CD4-positive, alpha-beta T cell (primary cell): Measurements from ENCODE around the gene OXLD1. TPM values are rescaled to one million over a fixed set of nuclear protein-coding genes. Genes with fewer than 3 reads are reported as not detected.

Experiments
- ATAC-seq: fragments of 200-7000 bp; cut with Tn5 transposase; one replicate; pipeline ENCODE4 v1.10.0; 2022; ENCODE audit warnings: mild to moderate bottlenecking; ENCODE audit not compliant: poor library complexity
- CTCF ChIA-PET: fragments of 350-600 bp; sonication (Branson Sonifier 250); formaldehyde crosslinking; loops from one replicate; lab custom pipeline; 2021; ENCODE audit warnings: antibody characterized with exemption, inconsistent platforms; lab: Charles Lee
- POLR2A ChIA-PET: fragments of 350-600 bp; sonication (Branson Sonifier 250); formaldehyde crosslinking; loops from one replicate; lab custom pipeline; 2021; ENCODE audit warnings: antibody characterized with exemption, inconsistent platforms; lab: Charles Lee
- DNase-seq, 14 experiments: peaks; one replicate each; pipeline ENCODE4 v3.0.0-alpha.2; 2013 to 2020; ENCODE audit warnings: mixed read lengths in 2 of 14
- H3K27ac ChIP-seq, 2 donors: one replicate each; pipeline versions ENCODE4 v1.5.1 to v1.7.0; 2013; ENCODE audit warnings: low read length in 2 of 2, low read depth in 1 of 2, mild to moderate bottlenecking in 1 of 2
- H3K27me3 ChIP-seq, 2 experiments: 1 replicate in 1 of 2; 2 replicates in 1 of 2; pipeline versions ENCODE4 v1.6.1 to v1.7.0; 2013; ENCODE audit warnings: low read length in 2 of 2, control low read depth in 1 of 2, mild to moderate bottlenecking in 1 of 2, moderate library complexity in 1 of 2; ENCODE audit not compliant: insufficient read depth in 2 of 2, control insufficient read depth in 1 of 2
- H3K36me3 ChIP-seq: one replicate; pipeline ENCODE4 v1.6.1; 2013; ENCODE audit warnings: low read length, control low read depth; ENCODE audit not compliant: insufficient read depth
- H3K4me1 ChIP-seq: one replicate; pipeline ENCODE4 v1.6.1; 2013; ENCODE audit warnings: low read length, control low read depth; ENCODE audit not compliant: insufficient read depth
- H3K4me3 ChIP-seq: one replicate; pipeline ENCODE4 v1.5.1; 2013; ENCODE audit warnings: mild to moderate bottlenecking, low read length, moderate library complexity
- H3K9me3 ChIP-seq, 2 experiments: 1 replicate in 1 of 2; 2 replicates in 1 of 2; pipeline versions ENCODE4 v1.6.1 to v1.7.0; 2013; ENCODE audit warnings: low read length in 2 of 2, mild to moderate bottlenecking in 2 of 2, control low read depth in 1 of 2, moderate library complexity in 1 of 2; ENCODE audit not compliant: control insufficient read depth in 1 of 2, insufficient read depth in 1 of 2
- H3K27ac Mint-ChIP-seq: one replicate; pipeline ENCODE4 v1.8.0; 2020; ENCODE audit warnings: mixed read lengths
- H3K27me3 Mint-ChIP-seq: one replicate; pipeline ENCODE4 v1.8.0; 2021; ENCODE audit warnings: mixed read lengths
- H3K36me3 Mint-ChIP-seq: one replicate; pipeline ENCODE4 v1.8.0; 2021; ENCODE audit warnings: low read depth, mixed read lengths
- H3K4me1 Mint-ChIP-seq: one replicate; pipeline ENCODE4 v1.8.0; 2021; ENCODE audit warnings: low read depth, mixed read lengths
- H3K4me3 Mint-ChIP-seq: one replicate; pipeline ENCODE4 v1.8.0; 2020; ENCODE audit warnings: mild to moderate bottlenecking, mixed read lengths
- H3K9me3 Mint-ChIP-seq: one replicate; pipeline ENCODE4 v1.8.0; 2020; ENCODE audit warnings: mixed read lengths
- intact Hi-C, 2 experiments: fragments of 100-400 bp; cut with DNase I in 1 of 2; cut with micrococcal nuclease in 1 of 2; formaldehyde crosslinking; loops; one replicate each; pipeline versions ENCODE4 v1.15.1 to v1.9.0; 2023 to 2025; cut with DNase I, micrococcal nuclease
- total RNA-seq, 174 experiments: library from RNA in 2 of 174; stranded (reverse) in 2 of 174; gene quantifications; one replicate each; pipeline ENCODE4 v1.2.3 and lab custom pipeline; 2021 to 2026
- TF ChIP-seq, protein P1 (sequence below): fragments of 200-600 bp; IDR thresholded peaks from one replicate; pipeline ENCODE4 v1.8.0; 2022; ENCODE audit warnings: antibody characterized with exemption, mild to moderate bottlenecking

The OXLD1 gene
- total RNA-seq, 2 experiments from 2014 or later = 24.6 to 25.3 TPM

DNA sequence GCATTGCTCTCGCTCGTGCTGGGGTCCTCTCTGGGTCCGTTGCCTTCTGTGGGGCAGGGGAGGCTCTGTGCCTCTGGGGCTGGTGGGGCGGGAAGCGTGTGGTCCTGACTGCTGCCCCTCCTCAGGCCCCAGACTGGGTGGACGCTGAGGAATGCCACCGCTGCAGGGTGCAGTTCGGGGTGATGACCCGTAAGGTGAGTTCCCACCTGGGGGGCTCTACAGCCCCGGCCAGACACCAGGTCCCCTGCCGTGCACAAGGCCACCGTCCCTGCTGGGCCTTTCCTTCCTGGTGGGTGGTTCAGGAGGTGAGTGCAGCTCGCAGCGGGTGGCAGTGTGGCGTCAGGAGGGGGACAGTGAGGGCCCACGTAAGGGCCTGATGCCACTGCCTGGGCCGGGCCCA, 24.1 kb upstream of the OXLD1 start:
- ChIA-PET CTCF (no interaction called here), POLR2A (interaction anchor here (1.5 kb wide), 1 partner anchor 12 kb away, joined by 4 read pairs; the partner anchor contains the start of gene MRPL12)
- Mint-ChIP-seq H3K4me1 (peaks cover 5% of the 10 kb centered on the region), H3K27ac (no peak overlapping the region), H3K4me3 (no peak overlapping the region), H3K36me3 (peaks cover 57% of the 10 kb centered on the region), H3K27me3 (no peaks in the 10 kb centered on the region), H3K9me3 (no peaks in the 10 kb centered on the region)
- DNase-seq (no peak), ATAC-seq (no peak)
- peaks cover 95% of the 10 kb centered on the region for H3K36me3 ChIP-seq
- TF ChIP-seq, protein P1, sequence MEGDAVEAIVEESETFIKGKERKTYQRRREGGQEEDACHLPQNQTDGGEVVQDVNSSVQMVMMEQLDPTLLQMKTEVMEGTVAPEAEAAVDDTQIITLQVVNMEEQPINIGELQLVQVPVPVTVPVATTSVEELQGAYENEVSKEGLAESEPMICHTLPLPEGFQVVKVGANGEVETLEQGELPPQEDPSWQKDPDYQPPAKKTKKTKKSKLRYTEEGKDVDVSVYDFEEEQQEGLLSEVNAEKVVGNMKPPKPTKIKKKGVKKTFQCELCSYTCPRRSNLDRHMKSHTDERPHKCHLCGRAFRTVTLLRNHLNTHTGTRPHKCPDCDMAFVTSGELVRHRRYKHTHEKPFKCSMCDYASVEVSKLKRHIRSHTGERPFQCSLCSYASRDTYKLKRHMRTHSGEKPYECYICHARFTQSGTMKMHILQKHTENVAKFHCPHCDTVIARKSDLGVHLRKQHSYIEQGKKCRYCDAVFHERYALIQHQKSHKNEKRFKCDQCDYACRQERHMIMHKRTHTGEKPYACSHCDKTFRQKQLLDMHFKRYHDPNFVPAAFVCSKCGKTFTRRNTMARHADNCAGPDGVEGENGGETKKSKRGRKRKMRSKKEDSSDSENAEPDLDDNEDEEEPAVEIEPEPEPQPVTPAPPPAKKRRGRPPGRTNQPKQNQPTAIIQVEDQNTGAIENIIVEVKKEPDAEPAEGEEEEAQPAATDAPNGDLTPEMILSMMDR = no peak
- H3K9me3 ChIP-seq = no peaks in the 10 kb centered on the region
- H3K4me3 ChIP-seq = no peak overlapping the region
- no peaks in the 10 kb centered on the region for H3K27me3 ChIP-seq
- H3K4me1 ChIP-seq = peaks cover 26% of the 10 kb centered on the region
- intact Hi-C loops = no loop called here
- H3K27ac ChIP-seq = no peak overlapping the region

DNA sequence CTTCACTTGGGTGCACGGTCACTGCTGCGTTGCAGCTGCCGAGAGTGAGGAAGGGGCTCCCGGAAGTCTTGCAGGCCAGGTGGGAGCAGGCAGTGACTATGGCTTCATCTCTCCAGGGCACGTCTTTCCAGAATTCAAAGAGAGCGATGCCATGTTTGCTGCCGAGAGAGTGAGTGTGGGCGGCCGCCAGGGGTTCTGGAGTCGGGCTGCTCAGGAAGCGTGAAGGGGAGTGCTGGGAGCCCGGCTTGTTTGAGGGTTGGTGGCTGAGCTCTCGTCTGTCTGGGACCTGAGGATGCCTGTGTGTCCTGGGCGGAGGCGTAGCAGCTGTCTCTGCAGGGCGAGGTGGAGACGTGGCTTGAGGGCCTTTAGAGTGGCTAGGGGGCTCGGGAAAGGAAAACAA, 23.7 kb upstream of the OXLD1 start:
- H3K4me1 ChIP-seq = peaks cover 31% of the 10 kb centered on the region
- Mint-ChIP-seq H3K4me3 (no peak overlapping the region), H3K4me1 (peaks cover 5% of the 10 kb centered on the region), H3K27me3 (no peaks in the 10 kb centered on the region), H3K36me3 (peaks cover 60% of the 10 kb centered on the region), H3K9me3 (no peaks in the 10 kb centered on the region), H3K27ac (no peak overlapping the region)
- H3K4me3 ChIP-seq = no peak overlapping the region
- no peaks in the 10 kb centered on the region for H3K9me3 ChIP-seq
- peaks cover 94% of the 10 kb centered on the region for H3K36me3 ChIP-seq
- TF ChIP-seq, protein P1 = no peak
- ChIA-PET POLR2A (interaction anchor here (1.5 kb wide), 1 partner anchor 13 kb away, joined by 4 read pairs; the partner anchor contains the start of gene MRPL12), CTCF (no interaction called here)
- intact Hi-C loops = no loop called here
- no peaks in the 10 kb centered on the region for H3K27me3 ChIP-seq
- DNase-seq = no peak
- no peak overlapping the region for H3K27ac ChIP-seq
- no peak for ATAC-seq

- H3K9me3 Mint-ChIP-seq = no peaks in the 10 kb centered on the region
- peaks cover 69% of the 10 kb centered on the region for H3K36me3 Mint-ChIP-seq
- no peak overlapping the region for H3K27ac Mint-ChIP-seq
- H3K4me3 Mint-ChIP-seq = no peak overlapping the region
- TF ChIP-seq, protein P1 = no peak
- no peak for ATAC-seq
- DNase-seq = no peak
- Histone ChIP-seq H3K4me1 (peaks cover 40% of the 10 kb centered on the region), H3K27me3 (no peaks in the 10 kb centered on the region), H3K9me3 (no peaks in the 10 kb centered on the region), H3K27ac (no peak overlapping the region), H3K4me3 (no peak overlapping the region), H3K36me3 (peaks cover 81% of the 10 kb centered on the region)
- ChIA-PET POLR2A (no interaction called here), CTCF (no interaction called here)
- peaks cover 15% of the 10 kb centered on the region for H3K4me1 Mint-ChIP-seq
- intact Hi-C loops = no loop called here
- no peaks in the 10 kb centered on the region for H3K27me3 Mint-ChIP-seq
These were observed 22.2 kb upstream of the OXLD1 start for GRCh38 chr17:81688616-81689015.
